Right lobe of liver (tissue), 6 donors: ENCODE results near the gene PNPT1. TPM values are rescaled to one million over a fixed set of nuclear protein-coding genes. Genes with fewer than 3 reads are reported as not detected.

Experiments used
- ATAC-seq, 4 donors: fragments of 200-7000 bp; cut with Tn5 transposase; one replicate each; pipeline ENCODE4 v1.9.1; 2020; ENCODE audit warnings: mild to moderate bottlenecking in 4 of 4, moderate library complexity in 4 of 4
- DNase-seq, 3 donors: peaks; one replicate each; pipeline ENCODE4 v3.0.0-alpha.2; 2020
- H3K27ac ChIP-seq, 3 donors: fragments of 200-600 bp; one replicate each; pipeline ENCODE4 v1.8.0; 2022
- H3K27me3 ChIP-seq, 2 donors: fragments of 200-600 bp; one replicate each; pipeline ENCODE4 v1.8.0; 2022
- H3K36me3 ChIP-seq, 4 donors: fragments of 200-600 bp; sonication (generic) in 1 of 4; one replicate each; pipeline versions ENCODE4 v1.5.1 to v1.8.0; 2017 to 2022; ENCODE audit warnings: control low read depth in 1 of 4
- H3K4me1 ChIP-seq, 4 donors: fragments of 200-600 bp; sonication (generic) in 1 of 4; one replicate each; pipeline versions ENCODE4 v1.5.1 to v1.8.0; 2017 to 2022; ENCODE audit warnings: control low read depth in 1 of 4
- H3K4me3 ChIP-seq, 3 donors: fragments of 200-600 bp; one replicate each; pipeline ENCODE4 v1.8.0; 2022
- H3K9me3 ChIP-seq, 4 donors: fragments of 200-600 bp; sonication (generic) in 1 of 4; one replicate each; pipeline versions ENCODE4 v1.5.1 to v1.8.0; 2017 to 2022; ENCODE audit warnings: control low read depth in 1 of 4
- CTCF ChIP-seq, 4 donors: fragments of 200-600 bp in 3 of 4; fragments of 450-650 bp in 1 of 4; IDR thresholded peaks; one replicate each; pipeline versions ENCODE4 v1.5.1 to v1.8.0; 2016 to 2022; ENCODE audit warnings: antibody characterized with exemption in 4 of 4, mild to moderate bottlenecking in 2 of 4
- POLR2A ChIP-seq: fragments of 450-650 bp; IDR thresholded peaks from one replicate; pipeline ENCODE4 v1.6.1; 2017; ENCODE audit warnings: antibody characterized with exemption, mild to moderate bottlenecking
- WGBS: methylation state at CpG from one replicate; pipeline ENCODE4 v1.1.6; 2018; ENCODE audit warnings: low coverage, low lambda C conversion rate; ENCODE audit not compliant: insufficient coverage; ENCODE audit errors: missing lambda C conversion rate; 5-methylcytosine and 5-hydroxymethylcytosine counted together
- intact Hi-C, 2 donors: fragments of 100-400 bp; cut with DNase I; formaldehyde crosslinking; loops; one replicate each; pipeline versions ENCODE4 v1.11.2 to v1.14.1; 2022
- total RNA-seq, 6 experiments: library from RNA; depleted of rRNA in 2 of 6; stranded (reverse); fragments of >200 nt in 2 of 6; fragmentation: NEBNext Ultra II Directional in 3 of 6; extraction: Animal tissue kit (Norgen Biotek cat#: 25700) in 3 of 6; gene quantifications; one replicate each; pipeline versions ENCODE4 v1.1.0 to v1.2.4, GENCODE V29; 2016 to 2023
- donor health status: DM: no; HTN: yes; CAD: no.
- donor health status: DM: no; HTN: no; CAD: no.
- donor health status: DM: no; HTN: no; CAD: no.
- donor health status: DM: no; HTN: yes; CAD: no.
- donor health status: DM: no; HTN: yes; CAD: no.

Gene PNPT1
- total RNA-seq, 6 experiments from 2014 or later = 11.0 to 14.4 (median 13.0) TPM

DNA sequence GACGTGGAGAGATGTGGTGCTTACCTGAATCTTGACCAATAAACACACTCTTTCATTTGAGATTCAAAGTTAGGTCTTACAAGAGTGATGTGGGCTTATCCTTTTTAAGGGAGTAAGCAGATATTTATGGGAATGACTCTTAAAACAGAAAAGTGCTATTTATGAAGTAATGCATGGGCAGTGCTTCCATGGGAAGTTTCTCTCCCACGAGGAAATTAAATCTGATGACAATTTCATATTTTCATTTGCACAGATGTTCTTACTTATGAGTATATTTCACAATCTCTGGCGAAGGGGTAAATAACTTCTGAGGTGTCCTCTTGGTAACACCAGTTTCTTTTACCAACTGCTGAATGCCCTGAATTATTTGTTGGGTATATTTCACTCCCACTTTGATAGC lies 21.0 kb downstream of the PNPT1 start:
- H3K36me3 ChIP-seq = peaks cover 0 to 16% (median 5%) of the 10 kb centered on the region in 4 donors
- no peak for ATAC-seq

DNA sequence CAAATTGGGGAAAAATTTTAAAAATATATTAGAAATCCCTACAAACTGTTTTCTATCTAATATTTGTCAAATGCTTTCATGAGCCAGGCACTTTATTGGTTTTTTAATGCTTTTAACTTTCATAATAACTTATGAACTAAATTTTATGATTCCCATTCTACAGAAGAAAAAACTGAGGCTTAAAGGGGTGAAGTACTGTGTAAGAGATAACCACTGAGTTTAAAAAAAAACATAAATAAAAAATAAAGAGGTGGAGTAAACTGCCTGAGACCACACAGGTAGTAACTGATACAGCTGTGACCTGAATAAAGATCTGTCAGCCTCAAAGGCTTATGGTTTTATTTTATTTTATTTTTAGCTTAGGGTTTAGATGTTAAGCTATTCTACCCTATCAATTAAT lies 24.7 kb downstream of the PNPT1 start:
- no peak for TF ChIP-seq POLR2A
- TF ChIP-seq CTCF (IDR thresholded peaks at IDR 0.05) = no peak
- H3K4me3 ChIP-seq = no peak overlapping the region
- DNase-seq (no peak), ATAC-seq (no peak)
- H3K27me3 ChIP-seq = no peaks in the 10 kb centered on the region
- intact Hi-C loops = no loop called here
- no peak overlapping the region for H3K27ac ChIP-seq
- peaks cover 0 to 28% (median 12%) of the 10 kb centered on the region in 4 donors for H3K36me3 ChIP-seq
- no peaks in the 10 kb centered on the region for H3K4me1 ChIP-seq
- no peaks in the 10 kb centered on the region for H3K9me3 ChIP-seq

More for the DNA sequence above, 21.0 kb downstream of the PNPT1 start:
- DNase-seq = no peak
- TF ChIP-seq POLR2A (no peak), CTCF (IDR thresholded peaks at IDR 0.05) (no peak)
- Histone ChIP-seq H3K4me3 (no peak overlapping the region), H3K27ac (no peak overlapping the region), H3K9me3 (no peaks in the 10 kb centered on the region), H3K4me1 (no peaks in the 10 kb centered on the region), H3K27me3 (no peaks in the 10 kb centered on the region)
- intact Hi-C loops = no loop called here
- WGBS = 85% methylated on average over 3 of the region's 3 CpGs

GRCh38 chr2:55653255-55653654 lies 40.4 kb downstream of the PNPT1 start:
- Histone ChIP-seq H3K27ac (no peak overlapping the region), H3K36me3 (peaks cover 0 to 21% (median 8%) of the 10 kb centered on the region in 4 donors), H3K4me1 (no peaks in the 10 kb centered on the region), H3K4me3 (no peak overlapping the region), H3K9me3 (no peaks in the 10 kb centered on the region), H3K27me3 (no peaks in the 10 kb centered on the region)
- WGBS = 100% methylated on average over 2 of the region's 2 CpGs
- no peak for DNase-seq
- no peak for TF ChIP-seq POLR2A
- TF ChIP-seq CTCF (IDR thresholded peaks at IDR 0.05) = no peak
- ATAC-seq = no peak
- intact Hi-C loops = no loop called here

GRCh38 chr2:55649211-55649610 lies 44.4 kb downstream of the PNPT1 start:
- no peak for DNase-seq
- TF ChIP-seq POLR2A = no peak
- TF ChIP-seq CTCF (IDR thresholded peaks at IDR 0.05) = no peak
- Histone ChIP-seq H3K27ac (no peak overlapping the region), H3K36me3 (peaks cover 0 to 14% (median 4%) of the 10 kb centered on the region in 4 donors), H3K4me1 (no peaks in the 10 kb centered on the region), H3K4me3 (no peak overlapping the region), H3K9me3 (no peaks in the 10 kb centered on the region), H3K27me3 (no peaks in the 10 kb centered on the region)
- intact Hi-C loops = no loop called here
- no peak for ATAC-seq
- 100% methylated on average over 1 of the region's 1 CpG for WGBS

DNA sequence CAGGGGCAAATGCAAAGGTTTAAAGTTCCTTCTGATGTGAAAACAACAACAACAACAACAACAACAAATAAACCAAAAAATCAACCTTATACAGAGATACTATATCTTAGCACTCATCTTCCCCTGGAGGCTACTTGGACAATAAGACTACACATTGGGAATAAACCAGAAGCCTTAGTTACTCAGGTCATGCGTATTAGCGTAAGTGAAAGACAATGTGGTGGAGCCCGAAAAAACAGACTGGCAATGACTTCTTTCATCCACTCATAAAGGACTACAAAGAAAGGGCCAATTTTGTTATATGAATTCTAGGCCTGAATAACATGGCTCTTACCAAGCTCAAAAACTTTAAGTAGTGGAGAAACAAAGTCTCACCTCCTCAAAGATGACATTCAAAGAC lies 56.8 kb downstream of the PNPT1 start:
- peaks cover 0 to 35% (median 6%) of the 10 kb centered on the region in 4 donors for H3K36me3 ChIP-seq
- H3K9me3 ChIP-seq = no peaks in the 10 kb centered on the region
- no peak for ATAC-seq
- no peak for DNase-seq
- WGBS = 91% methylated on average over 3 of the region's 3 CpGs
- TF ChIP-seq POLR2A = no peak
- no peak for TF ChIP-seq CTCF (IDR thresholded peaks at IDR 0.05)
- intact Hi-C loops = no loop called here
- H3K4me3 ChIP-seq = no peak overlapping the region
- no peak overlapping the region for H3K27ac ChIP-seq
- no peaks in the 10 kb centered on the region for H3K4me1 ChIP-seq
- H3K27me3 ChIP-seq = no peaks in the 10 kb centered on the region
